LNCAP (cell line): ENCODE measurements around the gene SPOCK2.

Source experiments
- TF ChIP-seq, protein P1 (sequence below): fragments of 450-650 bp; IDR thresholded peaks from 2 replicates; pipeline ENCODE4 v1.5.1; 2017; ENCODE audit warnings: mild to moderate bottlenecking

Gene SPOCK2

DNA sequence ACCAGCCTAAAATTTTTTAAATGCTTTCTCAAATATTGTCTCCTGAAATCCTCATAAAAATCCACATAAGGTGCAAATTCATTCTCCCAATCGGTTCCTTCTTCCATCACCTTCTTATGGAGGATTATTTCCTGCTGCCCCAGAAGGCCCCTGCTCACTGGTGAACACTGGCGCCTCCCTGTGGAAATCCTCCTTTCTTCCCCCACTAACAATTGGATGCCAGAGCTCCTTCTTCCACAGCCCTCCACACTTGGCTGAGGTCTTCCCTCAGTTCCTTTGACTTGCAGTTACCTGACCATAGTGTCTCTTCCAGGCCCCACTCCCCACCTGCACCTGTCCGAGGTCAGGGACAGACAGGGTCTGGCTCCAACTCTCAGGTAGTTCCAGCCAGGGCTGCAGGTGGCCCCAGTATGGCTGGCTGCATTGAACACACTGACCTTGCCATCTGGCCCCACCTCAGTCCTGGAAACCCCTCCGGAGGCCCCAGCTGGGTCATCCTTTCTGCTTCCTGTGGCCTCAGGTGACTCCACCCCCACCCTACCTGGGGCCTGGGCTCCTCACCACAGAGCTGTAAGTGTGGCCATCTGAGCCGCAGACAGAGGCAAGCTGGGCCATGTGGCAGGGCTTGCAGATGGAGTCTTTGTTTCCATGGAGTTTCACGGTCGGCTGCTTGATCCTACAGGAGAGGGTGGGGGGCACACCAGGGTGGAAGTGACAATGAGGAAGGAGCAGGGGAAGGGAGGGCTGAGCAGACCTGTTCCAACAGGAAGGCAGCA lies 18.4 kb downstream of the SPOCK2 start:
- TF ChIP-seq, protein P1, sequence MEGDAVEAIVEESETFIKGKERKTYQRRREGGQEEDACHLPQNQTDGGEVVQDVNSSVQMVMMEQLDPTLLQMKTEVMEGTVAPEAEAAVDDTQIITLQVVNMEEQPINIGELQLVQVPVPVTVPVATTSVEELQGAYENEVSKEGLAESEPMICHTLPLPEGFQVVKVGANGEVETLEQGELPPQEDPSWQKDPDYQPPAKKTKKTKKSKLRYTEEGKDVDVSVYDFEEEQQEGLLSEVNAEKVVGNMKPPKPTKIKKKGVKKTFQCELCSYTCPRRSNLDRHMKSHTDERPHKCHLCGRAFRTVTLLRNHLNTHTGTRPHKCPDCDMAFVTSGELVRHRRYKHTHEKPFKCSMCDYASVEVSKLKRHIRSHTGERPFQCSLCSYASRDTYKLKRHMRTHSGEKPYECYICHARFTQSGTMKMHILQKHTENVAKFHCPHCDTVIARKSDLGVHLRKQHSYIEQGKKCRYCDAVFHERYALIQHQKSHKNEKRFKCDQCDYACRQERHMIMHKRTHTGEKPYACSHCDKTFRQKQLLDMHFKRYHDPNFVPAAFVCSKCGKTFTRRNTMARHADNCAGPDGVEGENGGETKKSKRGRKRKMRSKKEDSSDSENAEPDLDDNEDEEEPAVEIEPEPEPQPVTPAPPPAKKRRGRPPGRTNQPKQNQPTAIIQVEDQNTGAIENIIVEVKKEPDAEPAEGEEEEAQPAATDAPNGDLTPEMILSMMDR: peak; percentile 23; the same call in 1 of the 2 replicates

DNA sequence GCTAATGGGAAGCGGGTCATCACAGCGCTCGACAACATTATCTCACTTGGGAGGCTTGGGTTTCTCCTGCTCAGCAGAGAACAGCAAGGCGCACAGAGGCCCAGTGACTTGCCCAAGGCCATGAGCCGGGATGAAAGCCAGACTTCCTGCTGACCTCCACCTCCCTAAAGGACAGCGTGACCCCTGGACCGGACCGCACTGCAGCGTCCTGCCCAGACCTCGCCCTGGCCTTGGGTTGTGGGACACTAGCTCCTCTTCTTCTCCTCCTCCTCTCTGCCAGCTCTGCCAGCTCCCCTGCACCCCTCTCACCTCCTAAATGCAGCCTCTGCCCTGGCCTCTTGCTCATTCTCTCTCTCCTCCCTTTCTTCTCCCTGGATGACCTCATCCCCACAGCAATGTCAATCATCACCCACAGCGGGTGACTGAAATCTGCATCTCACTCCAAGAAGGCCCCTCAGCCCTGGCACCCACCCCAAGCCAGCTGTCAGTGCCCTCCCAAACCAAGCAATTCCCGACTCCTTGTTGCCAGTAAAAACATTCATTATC lies 19.4 kb downstream of the SPOCK2 start:
- TF ChIP-seq, protein P1: no peak

DNA sequence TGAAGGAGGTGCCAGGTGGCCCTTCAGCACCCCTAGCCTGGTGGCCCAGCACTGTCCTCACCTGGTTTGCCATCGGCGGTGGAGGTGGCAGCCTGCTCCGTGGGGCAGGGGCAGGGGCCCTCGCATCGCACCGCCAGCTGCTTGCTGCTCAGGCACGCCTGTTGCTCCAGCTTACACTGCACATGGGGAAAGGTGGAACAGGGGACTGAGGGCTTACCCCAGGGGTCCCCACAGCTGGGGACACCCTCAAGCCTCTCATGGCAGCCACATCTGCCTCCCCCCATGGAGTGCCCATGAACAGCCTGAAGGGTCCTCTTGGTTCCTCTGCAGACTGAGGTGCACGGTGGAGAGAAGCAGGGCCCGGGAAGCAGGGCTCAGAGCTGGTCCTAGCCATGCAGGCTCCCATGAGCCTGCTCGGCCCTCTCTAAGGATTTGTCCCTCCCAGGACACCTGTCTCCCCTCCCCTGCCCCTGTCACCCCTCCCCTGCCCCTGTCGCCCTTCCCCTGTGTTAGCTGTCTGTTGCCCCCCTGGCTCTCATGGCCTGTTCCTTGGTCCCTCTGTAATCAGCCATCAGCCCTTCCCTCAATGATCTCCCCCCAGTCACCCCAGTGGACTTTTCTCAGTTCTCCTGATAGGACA lies 20.1 kb downstream of the SPOCK2 start:
- TF ChIP-seq, protein P1: no peak

DNA sequence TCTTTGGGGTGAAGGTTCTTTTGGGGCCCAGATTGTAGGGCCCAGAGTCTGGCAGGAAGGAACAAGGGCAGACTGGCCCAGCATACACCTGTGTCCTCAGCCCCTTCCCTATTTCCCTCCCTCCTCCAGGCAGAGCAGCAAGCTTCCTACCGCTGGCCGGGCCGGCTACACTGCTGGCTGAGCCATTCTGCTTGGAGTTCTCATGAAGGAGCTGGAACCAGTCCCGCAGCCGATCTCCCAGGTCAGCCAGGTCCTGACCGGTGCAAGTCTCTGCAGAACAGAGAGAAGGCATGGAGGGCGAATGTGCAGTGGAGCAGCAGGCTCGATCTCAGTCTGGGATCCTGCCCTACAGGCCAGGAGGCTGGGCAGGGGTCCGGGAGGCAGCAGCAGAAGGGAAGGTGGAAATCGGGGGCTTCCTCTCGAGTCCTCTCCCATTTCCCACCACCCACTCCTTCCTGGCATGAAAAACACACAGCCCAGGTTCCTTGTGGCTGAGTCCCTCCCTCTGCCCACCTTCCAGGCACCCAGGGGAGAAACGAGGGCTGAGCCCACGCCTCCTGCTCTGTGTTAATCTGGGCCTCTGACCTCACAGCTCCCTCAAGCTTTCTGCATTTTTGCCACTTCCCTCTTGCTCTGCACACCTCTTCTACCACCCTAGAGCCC lies 20.8 kb downstream of the SPOCK2 start:
- TF ChIP-seq, protein P1: no peak

DNA sequence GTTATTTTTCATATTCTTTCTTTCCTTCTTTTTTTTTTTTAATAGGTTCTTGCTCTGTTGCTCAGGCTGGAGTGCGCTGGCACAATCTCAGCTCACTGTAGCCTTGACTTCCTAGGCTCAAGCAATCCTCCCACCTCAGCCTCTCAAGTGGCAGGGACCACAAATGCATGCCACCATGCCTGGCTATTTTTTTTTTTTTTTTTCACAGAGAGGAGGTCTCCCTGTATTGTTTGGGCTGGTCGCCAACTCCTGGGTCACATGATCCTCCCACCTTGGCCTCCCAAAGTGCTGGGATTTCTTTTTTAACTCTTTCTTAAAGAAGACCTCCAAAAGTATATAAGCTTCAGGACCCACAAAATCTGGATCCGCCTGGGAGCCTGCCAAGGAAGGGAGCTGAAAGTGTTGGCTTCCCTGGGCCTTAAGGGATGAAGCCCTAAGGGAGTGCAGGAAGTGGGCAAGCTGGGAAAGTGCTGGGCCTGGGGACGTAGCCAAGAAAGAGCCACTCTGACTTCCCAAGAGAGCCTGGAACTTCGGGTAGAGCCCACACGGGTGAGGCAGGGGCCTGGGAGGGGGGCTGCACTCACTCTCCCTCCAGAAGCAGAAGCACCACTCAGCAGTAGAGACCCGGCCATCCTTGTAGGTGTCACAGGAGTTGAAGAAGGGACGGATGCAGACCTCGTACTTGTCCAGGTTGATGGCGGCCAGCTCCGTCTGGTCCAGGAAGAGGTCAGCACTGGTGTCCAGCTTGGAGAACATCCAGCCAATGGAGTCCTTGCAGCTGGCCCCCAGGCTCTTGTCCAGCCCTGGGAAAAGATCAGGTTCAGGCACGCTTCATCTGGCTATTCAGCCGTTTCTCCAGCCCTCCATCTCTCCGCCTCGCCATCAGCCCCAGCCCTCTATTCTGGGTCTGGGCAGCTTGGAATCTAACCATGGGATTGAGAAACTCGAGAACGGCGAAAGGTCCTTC lies 21.8 kb downstream of the SPOCK2 start:
- TF ChIP-seq, protein P1: no peak

DNA sequence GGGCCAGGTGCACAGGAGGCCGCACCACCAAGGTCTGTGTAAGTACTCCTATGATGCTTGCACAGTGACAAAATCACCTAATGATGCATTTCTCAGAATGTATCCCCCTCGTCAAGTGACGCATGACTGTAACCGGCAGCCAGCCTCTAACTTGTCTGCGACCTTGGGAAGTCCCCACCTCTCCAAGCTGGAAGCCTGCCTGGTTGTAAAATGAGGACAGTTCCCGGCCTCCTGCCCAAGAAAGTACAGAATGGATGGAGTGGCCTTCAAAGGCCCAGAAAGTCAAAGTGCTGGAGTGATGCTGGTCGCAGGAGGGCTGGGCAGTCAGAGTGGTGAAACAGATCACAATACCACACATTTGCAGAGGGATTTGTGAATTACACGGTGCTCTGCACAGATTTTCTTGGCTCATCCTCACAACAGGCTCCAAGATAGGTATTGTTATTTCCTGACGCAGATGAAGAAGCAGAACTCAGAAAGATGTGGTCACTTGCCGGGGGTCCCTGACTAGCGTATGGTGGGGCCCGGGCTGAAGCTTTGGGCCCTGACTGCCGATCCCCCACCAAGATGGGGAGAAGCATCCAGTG lies 22.8 kb downstream of the SPOCK2 start:
- TF ChIP-seq, protein P1: no peak
